ENCODE results near the gene ZBTB44. TPM values are rescaled to one million over a fixed set of nuclear protein-coding genes. Genes with fewer than 3 reads are reported as not detected.

ZBTB44 gene
- total RNA-seq, 1 donor from 2014 or later = 70.7 TPM

DNA sequence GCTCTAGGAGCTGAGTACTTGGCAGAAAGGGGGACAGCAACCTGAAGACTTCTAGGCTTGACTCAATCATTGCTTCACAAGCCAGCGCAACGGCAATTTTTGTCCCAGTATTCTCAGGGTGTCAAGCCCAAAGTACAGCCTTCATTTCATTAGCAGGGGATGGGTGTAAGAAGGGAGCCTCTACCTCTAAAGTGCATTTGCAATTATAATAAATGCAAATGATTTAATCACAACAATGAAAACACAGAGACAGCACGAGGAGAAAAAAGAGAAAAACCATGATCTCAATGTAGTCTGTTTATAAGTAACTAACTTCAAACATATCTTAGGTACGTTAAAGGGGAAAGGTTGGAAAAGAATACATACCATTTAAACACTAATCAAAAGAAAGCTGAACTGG lies 34.7 kb downstream of the ZBTB44 start:
- TF ChIP-seq, protein P1, sequence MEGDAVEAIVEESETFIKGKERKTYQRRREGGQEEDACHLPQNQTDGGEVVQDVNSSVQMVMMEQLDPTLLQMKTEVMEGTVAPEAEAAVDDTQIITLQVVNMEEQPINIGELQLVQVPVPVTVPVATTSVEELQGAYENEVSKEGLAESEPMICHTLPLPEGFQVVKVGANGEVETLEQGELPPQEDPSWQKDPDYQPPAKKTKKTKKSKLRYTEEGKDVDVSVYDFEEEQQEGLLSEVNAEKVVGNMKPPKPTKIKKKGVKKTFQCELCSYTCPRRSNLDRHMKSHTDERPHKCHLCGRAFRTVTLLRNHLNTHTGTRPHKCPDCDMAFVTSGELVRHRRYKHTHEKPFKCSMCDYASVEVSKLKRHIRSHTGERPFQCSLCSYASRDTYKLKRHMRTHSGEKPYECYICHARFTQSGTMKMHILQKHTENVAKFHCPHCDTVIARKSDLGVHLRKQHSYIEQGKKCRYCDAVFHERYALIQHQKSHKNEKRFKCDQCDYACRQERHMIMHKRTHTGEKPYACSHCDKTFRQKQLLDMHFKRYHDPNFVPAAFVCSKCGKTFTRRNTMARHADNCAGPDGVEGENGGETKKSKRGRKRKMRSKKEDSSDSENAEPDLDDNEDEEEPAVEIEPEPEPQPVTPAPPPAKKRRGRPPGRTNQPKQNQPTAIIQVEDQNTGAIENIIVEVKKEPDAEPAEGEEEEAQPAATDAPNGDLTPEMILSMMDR (IDR thresholded peaks at IDR 0.05) = no peak
- TF ChIP-seq POLR2A (IDR thresholded peaks at IDR 0.05) (no peak), POLR2AphosphoS5 (IDR thresholded peaks at IDR 0.05; ENCODE audit: insufficient read depth in 1 of 2, low read depth in 1 of 2) (no peak)
- intact Hi-C loops (cut with DNase I) = no loop called here
- Histone ChIP-seq H3K4me3 (no peak overlapping the region), H3K27me3 (no peaks in the 10 kb centered on the region), H3K36me3 (peaks cover 0 to 4% of the 10 kb centered on the region in 2 donors), H3K27ac (no peak overlapping the region), H3K9me3 (no peaks in the 10 kb centered on the region), H3K4me1 (no peaks in the 10 kb centered on the region)
- DNase-seq (ENCODE audit: extremely low spot score in 2 of 2) = no peak

DNA sequence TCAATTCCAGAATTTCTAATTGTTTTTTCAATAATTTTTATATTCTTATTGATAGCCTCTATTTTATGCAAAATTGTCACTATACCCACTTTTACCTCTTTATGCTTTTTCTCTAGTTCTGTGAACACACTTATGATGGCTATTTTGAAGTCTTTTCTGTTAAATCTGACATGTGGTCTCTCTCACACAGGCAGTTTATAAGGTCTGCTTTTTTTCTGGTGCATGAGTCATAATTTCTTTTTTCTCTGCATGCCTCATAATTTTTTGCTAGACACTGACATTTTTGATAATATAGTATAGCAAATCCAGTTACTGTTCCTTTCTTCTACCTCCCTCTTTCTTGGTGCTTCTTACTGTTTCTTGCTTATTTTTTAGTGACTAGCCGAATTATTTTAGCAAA lies 36.0 kb downstream of the ZBTB44 start:
- Histone ChIP-seq H3K4me3 (no peak overlapping the region), H3K9me3 (no peaks in the 10 kb centered on the region), H3K27me3 (no peaks in the 10 kb centered on the region), H3K27ac (no peak overlapping the region), H3K4me1 (no peaks in the 10 kb centered on the region), H3K36me3 (peaks cover 0 to 4% of the 10 kb centered on the region in 2 donors)
- no peak for DNase-seq (ENCODE audit: extremely low spot score in 2 of 2)
- intact Hi-C loops (cut with DNase I) = no loop called here
- TF ChIP-seq, protein P1 (IDR thresholded peaks at IDR 0.05) = no peak
- TF ChIP-seq POLR2AphosphoS5 (IDR thresholded peaks at IDR 0.05; ENCODE audit: insufficient read depth in 1 of 2, low read depth in 1 of 2) = no peak
- no peak for TF ChIP-seq POLR2A (IDR thresholded peaks at IDR 0.05)

DNA sequence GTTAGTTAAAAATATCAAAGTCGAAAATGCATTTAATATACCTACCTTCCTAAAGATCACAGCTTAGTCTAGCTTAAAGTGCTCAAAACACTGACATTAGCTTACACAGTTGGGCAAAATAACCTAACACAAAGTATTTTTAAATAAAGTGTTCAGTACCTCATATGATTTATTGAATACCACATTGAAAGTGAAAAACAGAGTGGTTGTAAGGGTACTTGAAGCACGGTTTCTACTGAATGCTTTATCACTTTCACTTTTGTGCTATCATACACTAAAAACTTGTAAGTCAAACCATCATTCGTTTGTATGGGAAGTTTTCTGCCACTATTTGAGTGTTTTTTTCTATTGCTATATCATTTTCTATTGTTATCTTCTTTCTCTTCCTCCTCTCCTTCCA lies 36.6 kb downstream of the ZBTB44 start:
- no peak for DNase-seq (ENCODE audit: extremely low spot score in 2 of 2)
- Histone ChIP-seq H3K27ac (no peak overlapping the region), H3K4me3 (no peak overlapping the region), H3K27me3 (no peaks in the 10 kb centered on the region), H3K36me3 (peaks cover 0 to 4% of the 10 kb centered on the region in 2 donors), H3K9me3 (no peaks in the 10 kb centered on the region), H3K4me1 (no peaks in the 10 kb centered on the region)
- TF ChIP-seq, protein P1 (IDR thresholded peaks at IDR 0.05) = no peak
- TF ChIP-seq POLR2A (IDR thresholded peaks at IDR 0.05) (no peak), POLR2AphosphoS5 (IDR thresholded peaks at IDR 0.05; ENCODE audit: insufficient read depth in 1 of 2, low read depth in 1 of 2) (no peak)
- intact Hi-C loops (cut with DNase I) = no loop called here

DNA sequence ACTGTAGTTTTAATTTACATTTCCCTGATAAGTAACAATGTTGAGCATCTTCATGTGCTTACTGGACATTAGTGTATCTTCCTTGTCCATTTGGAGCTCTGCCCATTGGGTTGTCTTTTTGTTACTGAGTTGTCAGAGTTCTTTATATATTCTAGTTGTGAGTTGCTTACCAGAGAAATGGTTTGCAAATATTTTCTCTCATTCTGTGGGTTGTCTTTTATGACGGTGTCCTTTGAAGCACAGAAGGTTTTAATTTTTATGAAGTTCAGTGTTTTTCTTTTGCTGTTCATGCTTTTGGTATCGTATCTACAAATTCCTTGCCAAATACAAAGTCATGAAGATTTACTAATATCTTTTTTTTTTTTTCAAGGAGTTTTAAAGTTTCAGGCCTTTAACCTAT lies 42.4 kb downstream of the ZBTB44 start:
- DNase-seq (ENCODE audit: extremely low spot score in 2 of 2) = no peak
- H3K9me3 ChIP-seq = no peaks in the 10 kb centered on the region
- no peak overlapping the region for H3K27ac ChIP-seq
- intact Hi-C loops (cut with DNase I) = no loop called here
- no peak overlapping the region for H3K4me3 ChIP-seq
- H3K36me3 ChIP-seq = peaks cover 0 to 4% of the 10 kb centered on the region in 2 donors
- H3K4me1 ChIP-seq = peaks cover 7% of the 10 kb centered on the region
- no peaks in the 10 kb centered on the region for H3K27me3 ChIP-seq
- TF ChIP-seq POLR2AphosphoS5 (IDR thresholded peaks at IDR 0.05; ENCODE audit: insufficient read depth in 1 of 2, low read depth in 1 of 2) = no peak
- TF ChIP-seq, protein P1 (IDR thresholded peaks at IDR 0.05) = no peak
- TF ChIP-seq POLR2A (IDR thresholded peaks at IDR 0.05) = no peak

GRCh38 chr11:130269326-130269943 lies 45.3 kb downstream of the ZBTB44 start:
- Histone ChIP-seq H3K27ac (no peak overlapping the region), H3K9me3 (no peaks in the 10 kb centered on the region), H3K4me1 (peaks cover 7% of the 10 kb centered on the region), H3K4me3 (no peak overlapping the region), H3K36me3 (no peaks in the 10 kb centered on the region), H3K27me3 (no peaks in the 10 kb centered on the region)
- TF ChIP-seq POLR2A (IDR thresholded peaks at IDR 0.05) (no peak), POLR2AphosphoS5 (IDR thresholded peaks at IDR 0.05; ENCODE audit: insufficient read depth in 1 of 2, low read depth in 1 of 2) (no peak)
- no peak for DNase-seq (ENCODE audit: extremely low spot score in 2 of 2)
- intact Hi-C loops (cut with DNase I) = no loop called here
